Right atrium auricular region (tissue), 2 donors: ENCODE measurements around the gene RTP3. TPM values are rescaled to one million over a fixed set of nuclear protein-coding genes. Genes with fewer than 3 reads are reported as not detected.
"Not testable (repeated sequence)": the region's sequence is repeated elsewhere in the genome, so short reads cannot be mapped to it uniquely, and the experiment has no call there.

ENCODE experiments used
- DNase-seq: peaks from one replicate; pipeline ENCODE4 v3.0.0-alpha.2; 2019; ENCODE audit warnings: low spot score
- H3K27ac ChIP-seq, 2 donors: fragments of 200-600 bp; sonication (generic); 1 replicate in 1 of 2; 2 replicates in 1 of 2; pipeline ENCODE4 v1.5.1; 2016 to 2019
- H3K27me3 ChIP-seq, 2 donors: fragments of 200-600 bp; sonication (generic); one replicate each; pipeline versions ENCODE4 v1.5.1 to v1.6.0; 2017 to 2019
- H3K36me3 ChIP-seq: fragments of 200-600 bp; sonication (generic); one replicate; pipeline ENCODE4 v1.5.1; 2016
- H3K4me1 ChIP-seq, 2 donors: fragments of 200-600 bp; sonication (generic); one replicate each; pipeline versions ENCODE4 v1.5.1 to v1.6.0; 2017 to 2019
- H3K4me3 ChIP-seq, 2 donors: fragments of 200-600 bp; sonication (generic); 1 replicate in 1 of 2; 2 replicates in 1 of 2; pipeline ENCODE4 v1.5.1; 2017 to 2019; ENCODE audit warnings: mild to moderate bottlenecking in 1 of 2, moderate library complexity in 1 of 2
- H3K9me3 ChIP-seq, 2 donors: fragments of 200-600 bp; sonication (generic); one replicate each; pipeline ENCODE4 v1.5.1; 2019
- total RNA-seq, 2 donors: library from RNA; depleted of rRNA; stranded (reverse); fragments of >200 nt; gene quantifications; one replicate each; pipeline ENCODE4 v1.1.0, GENCODE V29; 2016
- TF ChIP-seq, protein P1 (sequence below), 2 donors: fragments of 200-600 bp; sonication (generic); IDR thresholded peaks; one replicate each; pipeline ENCODE4 v1.5.1; 2019; ENCODE audit warnings: antibody characterized with exemption in 2 of 2

The RTP3 gene
- total RNA-seq, 2 donors from 2014 or later: not detected

DNA sequence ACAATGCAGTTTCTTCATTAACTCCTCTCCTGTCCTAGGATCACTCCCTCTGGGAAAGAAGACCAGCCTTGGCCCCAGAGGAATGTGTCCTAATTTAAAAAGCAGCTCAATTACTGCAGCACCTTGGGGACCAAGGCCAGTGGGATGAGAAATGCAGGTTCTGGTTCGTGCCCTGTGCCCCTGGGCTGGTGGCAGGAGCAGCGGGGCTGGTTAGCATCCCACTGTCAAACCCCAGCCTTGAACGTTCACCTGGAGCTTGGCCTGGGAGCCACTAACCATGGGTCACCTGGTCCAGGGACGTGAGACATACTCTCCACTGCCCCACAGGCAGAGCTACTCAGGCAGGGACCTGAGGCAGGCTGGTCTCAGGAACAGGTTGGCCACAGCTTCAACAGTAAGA is 8.4 kb upstream of the RTP3 start:
- no peaks in the 10 kb centered on the region for H3K9me3 ChIP-seq
- H3K4me1 ChIP-seq: peaks cover 0 to 8% of the 10 kb centered on the region in 2 donors
- H3K27me3 ChIP-seq: no peaks in the 10 kb centered on the region
- peak; percentile 36 for DNase-seq
- TF ChIP-seq, protein P1, sequence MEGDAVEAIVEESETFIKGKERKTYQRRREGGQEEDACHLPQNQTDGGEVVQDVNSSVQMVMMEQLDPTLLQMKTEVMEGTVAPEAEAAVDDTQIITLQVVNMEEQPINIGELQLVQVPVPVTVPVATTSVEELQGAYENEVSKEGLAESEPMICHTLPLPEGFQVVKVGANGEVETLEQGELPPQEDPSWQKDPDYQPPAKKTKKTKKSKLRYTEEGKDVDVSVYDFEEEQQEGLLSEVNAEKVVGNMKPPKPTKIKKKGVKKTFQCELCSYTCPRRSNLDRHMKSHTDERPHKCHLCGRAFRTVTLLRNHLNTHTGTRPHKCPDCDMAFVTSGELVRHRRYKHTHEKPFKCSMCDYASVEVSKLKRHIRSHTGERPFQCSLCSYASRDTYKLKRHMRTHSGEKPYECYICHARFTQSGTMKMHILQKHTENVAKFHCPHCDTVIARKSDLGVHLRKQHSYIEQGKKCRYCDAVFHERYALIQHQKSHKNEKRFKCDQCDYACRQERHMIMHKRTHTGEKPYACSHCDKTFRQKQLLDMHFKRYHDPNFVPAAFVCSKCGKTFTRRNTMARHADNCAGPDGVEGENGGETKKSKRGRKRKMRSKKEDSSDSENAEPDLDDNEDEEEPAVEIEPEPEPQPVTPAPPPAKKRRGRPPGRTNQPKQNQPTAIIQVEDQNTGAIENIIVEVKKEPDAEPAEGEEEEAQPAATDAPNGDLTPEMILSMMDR (IDR thresholded peaks at IDR 0.05): no peak
- H3K4me3 ChIP-seq: no peak overlapping the region
- H3K27ac ChIP-seq: no peak overlapping the region
- H3K36me3 ChIP-seq: no peaks in the 10 kb centered on the region

DNA sequence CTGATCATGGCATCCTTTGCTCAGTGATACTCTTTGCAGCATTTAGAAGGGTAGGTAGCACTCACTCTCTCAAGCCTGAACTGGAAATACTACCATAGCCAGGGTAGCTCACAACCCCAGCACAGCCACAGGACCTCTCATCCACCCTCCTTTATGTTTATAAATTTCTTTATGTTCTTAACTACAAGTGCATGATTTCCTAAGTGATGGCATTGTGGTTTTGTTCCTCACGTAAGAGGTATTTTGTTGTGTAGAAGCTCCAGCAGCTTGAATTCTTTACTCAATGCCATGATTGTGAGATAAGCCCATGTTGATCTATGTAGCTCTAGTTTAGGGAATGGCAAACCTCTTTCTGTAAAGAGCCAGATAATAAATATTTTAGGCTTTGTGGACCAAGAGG is 7.9 kb upstream of the RTP3 start:
- H3K27ac ChIP-seq: no peak overlapping the region
- TF ChIP-seq, protein P1 (IDR thresholded peaks at IDR 0.05): no peak
- peak; percentile 9 for DNase-seq

DNA sequence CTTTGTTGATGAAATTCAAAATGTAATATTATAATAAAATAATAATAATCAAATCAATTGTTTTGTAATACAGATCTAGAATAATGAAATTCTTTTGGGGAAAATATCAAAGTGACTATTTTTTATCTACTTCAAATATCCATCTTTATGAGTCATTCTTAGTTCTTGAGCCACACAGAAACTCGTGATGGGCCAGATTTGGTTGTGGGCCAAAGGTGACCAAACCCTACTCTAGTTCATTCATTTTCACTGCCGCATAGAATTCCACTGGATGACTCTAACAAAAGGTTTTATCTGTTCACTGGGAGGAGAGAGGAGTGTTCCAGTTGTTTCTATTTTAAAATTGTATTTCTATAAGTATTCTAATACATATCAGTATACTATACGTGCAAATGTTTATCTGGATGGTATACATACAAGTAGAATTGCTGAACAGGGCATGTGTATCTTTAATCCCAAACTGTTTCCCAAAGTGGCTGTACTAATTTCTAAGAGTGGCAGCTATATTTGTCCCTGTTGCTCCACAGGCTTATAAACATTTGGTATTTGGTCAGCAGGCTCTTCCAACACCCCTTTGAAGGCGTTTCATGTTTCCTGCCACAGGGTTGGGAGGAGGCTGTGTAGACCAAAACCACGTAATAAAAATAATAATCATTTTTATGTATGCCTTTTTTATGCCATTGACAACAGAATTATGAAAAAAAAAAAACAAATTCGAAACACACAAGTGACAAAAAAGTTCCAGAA is 7.3 kb upstream of the RTP3 start:
- H3K4me3 ChIP-seq: no peak overlapping the region
- DNase-seq: no peak
- no peaks in the 10 kb centered on the region for H3K36me3 ChIP-seq
- H3K4me1 ChIP-seq: peaks cover 0 to 8% of the 10 kb centered on the region in 2 donors
- no peaks in the 10 kb centered on the region for H3K9me3 ChIP-seq
- H3K27ac ChIP-seq: peak overlapping the region in 1 of 2 donors; percentile 26
- TF ChIP-seq, protein P1 (IDR thresholded peaks at IDR 0.05): no peak
- no peaks in the 10 kb centered on the region for H3K27me3 ChIP-seq

More for the DNA sequence above, 7.9 kb upstream of the RTP3 start:
- no peaks in the 10 kb centered on the region for H3K27me3 ChIP-seq
- H3K4me3 ChIP-seq: no peak overlapping the region
- H3K4me1 ChIP-seq: peaks cover 0 to 8% of the 10 kb centered on the region in 2 donors
- H3K36me3 ChIP-seq: no peaks in the 10 kb centered on the region
- H3K9me3 ChIP-seq: no peaks in the 10 kb centered on the region

DNA sequence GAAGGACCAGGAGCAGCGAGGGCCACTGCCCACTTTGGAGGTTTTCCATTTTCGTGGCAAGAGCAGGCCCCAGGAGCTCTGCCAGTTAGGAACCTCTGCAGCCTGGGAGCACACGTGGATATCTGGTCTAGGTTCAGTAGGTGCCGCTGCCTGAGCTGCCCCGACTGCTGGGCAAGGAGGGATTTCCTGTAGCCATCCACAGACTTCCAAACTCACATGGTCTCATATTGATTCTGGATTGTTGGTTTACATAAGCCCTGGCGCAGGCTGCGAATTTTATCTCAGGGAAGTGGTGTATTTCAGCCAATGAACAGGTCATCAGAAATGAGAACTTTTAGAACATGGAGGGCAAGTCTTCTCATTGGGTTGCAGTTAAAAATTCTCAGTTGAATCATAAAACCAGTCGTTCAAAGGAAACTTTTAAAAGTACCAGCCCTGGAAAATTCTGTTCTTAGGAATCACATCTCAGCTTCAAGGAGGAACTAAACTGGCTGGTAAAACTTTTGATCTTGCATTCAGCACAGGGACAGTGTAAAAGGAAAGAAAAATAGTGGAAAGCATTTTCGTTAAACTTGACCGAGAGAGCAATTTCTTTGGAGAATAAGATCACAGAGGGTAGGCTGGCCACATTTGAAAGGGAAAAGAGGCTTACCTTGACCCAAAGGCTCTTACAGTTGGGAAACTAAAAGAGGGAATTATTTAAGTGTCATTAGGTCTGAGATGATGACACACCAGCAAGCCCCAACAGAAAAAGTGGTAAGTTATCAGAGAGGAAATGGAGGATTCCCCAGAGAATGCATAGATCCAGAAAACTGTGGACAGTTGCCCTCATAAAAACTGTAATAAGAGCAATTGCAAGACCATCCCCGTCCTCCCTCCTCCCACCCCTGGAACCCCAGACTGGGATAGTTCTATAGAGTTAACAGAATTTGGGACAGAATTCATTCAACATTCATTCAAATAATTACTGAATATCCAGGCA is 6.4 kb upstream of the RTP3 start:
- peak; percentile 44 for DNase-seq
- peaks cover 0 to 13% of the 10 kb centered on the region in 2 donors for H3K4me1 ChIP-seq
- H3K36me3 ChIP-seq: no peaks in the 10 kb centered on the region
- H3K27ac ChIP-seq: peak overlapping the region in 1 of 2 donors; percentile 26
- H3K27me3 ChIP-seq: no peaks in the 10 kb centered on the region
- H3K9me3 ChIP-seq: no peaks in the 10 kb centered on the region
- H3K4me3 ChIP-seq: no peak overlapping the region
- TF ChIP-seq, protein P1 (IDR thresholded peaks at IDR 0.05): no peak

DNA sequence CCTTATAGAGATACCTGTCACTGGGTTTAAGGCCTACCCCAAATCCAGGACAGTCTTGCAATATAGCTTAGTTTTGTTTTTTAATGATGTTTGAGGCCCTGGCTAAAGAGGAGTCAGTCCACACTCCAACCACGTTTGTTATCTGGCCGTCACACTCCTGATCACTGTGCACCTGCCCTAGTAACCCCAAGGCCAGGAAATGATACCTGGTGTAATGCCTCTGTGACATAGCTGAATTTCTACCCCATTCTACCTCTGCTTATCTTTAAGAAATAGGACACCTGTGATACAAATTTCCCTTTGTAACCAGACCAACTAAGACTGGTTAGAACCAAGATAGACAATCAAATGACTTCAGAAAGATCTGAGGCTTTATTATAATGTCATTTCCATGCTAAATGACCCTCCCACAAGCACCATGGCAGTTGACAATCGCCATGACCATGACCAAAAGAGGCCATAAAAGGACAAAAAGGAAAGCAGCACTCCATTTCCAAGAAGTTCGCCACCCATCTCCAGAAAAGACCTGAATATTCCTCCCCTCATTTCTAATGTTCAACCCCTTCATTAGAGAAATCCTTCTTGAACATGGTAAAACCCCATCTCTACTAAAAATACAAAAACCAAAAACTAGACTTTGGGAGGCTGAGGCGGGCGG is 4.8 kb upstream of the RTP3 start:
- Histone ChIP-seq H3K27me3 (no peaks in the 10 kb centered on the region), H3K9me3 (no peaks in the 10 kb centered on the region), H3K27ac (no peak overlapping the region), H3K4me1 (peaks cover 0 to 13% of the 10 kb centered on the region in 2 donors), H3K4me3 (no peak overlapping the region), H3K36me3 (no peaks in the 10 kb centered on the region)
- DNase-seq: peak; percentile 7
- TF ChIP-seq, protein P1 (IDR thresholded peaks at IDR 0.05): no peak

DNA sequence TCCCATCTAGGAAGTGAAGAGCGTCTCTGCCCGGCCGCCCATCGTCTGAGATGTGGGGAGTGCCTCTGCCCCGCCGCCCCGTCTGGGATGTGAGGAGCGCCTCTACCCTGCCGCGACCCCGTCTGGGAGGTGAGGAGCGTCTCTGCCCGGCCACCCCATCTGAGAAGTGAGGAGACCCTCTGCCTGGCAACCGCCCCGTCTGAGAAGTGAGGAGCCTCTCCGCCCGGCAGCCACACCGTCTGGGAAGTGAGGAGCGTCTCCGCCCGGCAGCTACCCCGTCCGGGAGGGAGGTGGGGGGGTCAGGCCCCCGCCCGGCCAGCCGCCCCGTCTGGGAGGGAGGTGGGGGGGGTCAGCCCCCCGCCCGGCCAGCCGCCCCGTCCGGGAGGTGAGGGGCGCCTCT is 3.3 kb upstream of the RTP3 start:
- not testable (repeated sequence) for H3K9me3 ChIP-seq, H3K4me3 ChIP-seq, H3K36me3 ChIP-seq, H3K27me3 ChIP-seq, H3K4me1 ChIP-seq, DNase-seq, H3K27ac ChIP-seq
